ENCODE results near the gene NFX1. TPM values are rescaled to one million over a fixed set of nuclear protein-coding genes. Genes with fewer than 3 reads are reported as not detected.

The NFX1 gene
- total RNA-seq, 1 experiment from 2014 or later, result 15.4 TPM

- Histone ChIP-seq H3K4me2 (ENCODE audit: low read length) (no peak overlapping the region), H2AFZ (ENCODE audit: low read length) (no peak overlapping the region), H3K27me3 (ENCODE audit: low read length) (no peaks in the 10 kb centered on the region), H3K36me3 (ENCODE audit: low read depth, low read length) (peaks cover 55% of the 10 kb centered on the region), H3K4me1 (ENCODE audit: insufficient read depth, low read length) (peaks cover 6% of the 10 kb centered on the region; the same call in 1 of the 2 replicates), H3K9ac (ENCODE audit: low read length) (no peak overlapping the region), H3K9me3 (ENCODE audit: low read length) (no peaks in the 10 kb centered on the region), H3K4me3 (ENCODE audit: low read length) (no peak overlapping the region), H3K27ac (ENCODE audit: low read length) (no peak overlapping the region), H3K79me2 (ENCODE audit: low read length) (peaks cover 52% of the 10 kb centered on the region), H3K9me2 (replicated peaks; ENCODE audit: low read length) (no peaks in the 10 kb centered on the region), H3F3A (ENCODE audit: low read length, unreplicated experiment) (peaks cover 4% of the 10 kb centered on the region), H4K20me1 (ENCODE audit: low read length) (peaks cover 8% of the 10 kb centered on the region)
- TF ChIP-seq EZH2phosphoT487 (IDR thresholded peaks at IDR 0.05; ENCODE audit: borderline replicate concordance, low read length) (no peak), CTCF (conservative IDR thresholded peaks at IDR 0.05; ENCODE audit: low read depth, low read length) (no peak), EZH2 (IDR thresholded peaks at IDR 0.05; ENCODE audit: low read length, unreplicated experiment) (no peak)
- DNase-seq (no peak), ATAC-seq (no peak)
- no TSS peak for BruUV-seq (replicated peaks)
- CTCF ChIA-PET, result no interaction called here
- intact Hi-C loops (cut with micrococcal nuclease), result no loop called here
- POLR2A ChIA-PET (ENCODE audit: unreplicated experiment), result no interaction called here
Measured at GRCh38 chr9:33260372-33260771, 29.9 kb upstream of the NFX1 start.

GRCh38 chr9:33263131-33264002, 26.9 kb upstream of the NFX1 start:
- DNase-seq, result peak; percentile 10
- Histone ChIP-seq H4K20me1 (ENCODE audit: low read length) (peaks cover 8% of the 10 kb centered on the region), H3K27ac (ENCODE audit: low read length) (peak overlapping the region; percentile 77), H3K4me2 (ENCODE audit: low read length) (peak overlapping the region; percentile 96), H3K9me2 (replicated peaks; ENCODE audit: low read length) (no peaks in the 10 kb centered on the region), H3K36me3 (ENCODE audit: low read depth, low read length) (peaks cover 35% of the 10 kb centered on the region), H3K9ac (ENCODE audit: low read length) (peak overlapping the region; percentile 100), H3K4me3 (ENCODE audit: low read length) (peak overlapping the region; percentile 91), H3K79me2 (ENCODE audit: low read length) (peaks cover 69% of the 10 kb centered on the region), H3F3A (ENCODE audit: low read length, unreplicated experiment) (no peaks in the 10 kb centered on the region), H2AFZ (ENCODE audit: low read length) (no peak overlapping the region), H3K27me3 (ENCODE audit: low read length) (no peaks in the 10 kb centered on the region), H3K9me3 (ENCODE audit: low read length) (no peaks in the 10 kb centered on the region), H3K4me1 (ENCODE audit: insufficient read depth, low read length) (peaks cover 19% of the 10 kb centered on the region)
- ChIA-PET CTCF (no interaction called here), POLR2A (ENCODE audit: unreplicated experiment) (no interaction called here)
- no TSS peak for BruUV-seq (replicated peaks)
- TF ChIP-seq EZH2 (IDR thresholded peaks at IDR 0.05; ENCODE audit: low read length, unreplicated experiment) (no peak), CTCF (conservative IDR thresholded peaks at IDR 0.05; ENCODE audit: low read depth, low read length) (no peak), EZH2phosphoT487 (IDR thresholded peaks at IDR 0.05; ENCODE audit: borderline replicate concordance, low read length) (no peak)
- intact Hi-C loops (cut with micrococcal nuclease), result loop anchor here (2.0 kb wide), 1 partner anchor 29 kb away; no protein-coding TSS in a partner anchor
- peak; percentile 9 for ATAC-seq

GRCh38 chr9:33264003-33264472, 26.3 kb upstream of the NFX1 start:
- H3K9me2 ChIP-seq (replicated peaks; ENCODE audit: low read length), result no peaks in the 10 kb centered on the region
- H3K36me3 ChIP-seq (ENCODE audit: low read depth, low read length), result peaks cover 36% of the 10 kb centered on the region
- POLR2A ChIA-PET (ENCODE audit: unreplicated experiment), result no interaction called here
- peak; percentile 14 for ATAC-seq
- H3K79me2 ChIP-seq (ENCODE audit: low read length), result peaks cover 69% of the 10 kb centered on the region
- no peaks in the 10 kb centered on the region for H3K9me3 ChIP-seq (ENCODE audit: low read length)
- no peak for DNase-seq
- CTCF ChIA-PET, result no interaction called here
- H3K9ac ChIP-seq (ENCODE audit: low read length), result peak overlapping the region; percentile 100
- H2AFZ ChIP-seq (ENCODE audit: low read length), result peak overlapping the region; percentile 62; the same call in 1 of the 2 replicates
- no peaks in the 10 kb centered on the region for H3F3A ChIP-seq (ENCODE audit: low read length, unreplicated experiment)
- peak overlapping the region; percentile 91 for H3K4me3 ChIP-seq (ENCODE audit: low read length)
- H4K20me1 ChIP-seq (ENCODE audit: low read length), result peaks cover 8% of the 10 kb centered on the region
- intact Hi-C loops (cut with micrococcal nuclease), result loop anchor here (2.0 kb wide), 1 partner anchor 29 kb away; no protein-coding TSS in a partner anchor
- BruUV-seq (replicated peaks), result TSS peak; percentile 45
- H3K27ac ChIP-seq (ENCODE audit: low read length), result peak overlapping the region; percentile 77
- peak overlapping the region; percentile 96 for H3K4me2 ChIP-seq (ENCODE audit: low read length)
- H3K27me3 ChIP-seq (ENCODE audit: low read length), result no peaks in the 10 kb centered on the region
- H3K4me1 ChIP-seq (ENCODE audit: insufficient read depth, low read length), result peaks cover 19% of the 10 kb centered on the region
- no peak for TF ChIP-seq EZH2 (IDR thresholded peaks at IDR 0.05; ENCODE audit: low read length, unreplicated experiment)
- no peak for TF ChIP-seq EZH2phosphoT487 (IDR thresholded peaks at IDR 0.05; ENCODE audit: borderline replicate concordance, low read length)
- no peak for TF ChIP-seq CTCF (conservative IDR thresholded peaks at IDR 0.05; ENCODE audit: low read depth, low read length)
